HG02884 (cell line): ENCODE measurements around the gene HLF.

Experiments used
- ATAC-seq: cut with Tn5 transposase; IDR thresholded peaks from one replicate; pipeline ENCODE4 v1.9.1; 2021; ENCODE audit warnings: mild to moderate bottlenecking, moderate library complexity; ENCODE audit not compliant: unreplicated experiment

The HLF gene

GRCh38 chr17:55347341-55347740, 82.6 kb downstream of the HLF start:
- ATAC-seq = no peak

- no peak for ATAC-seq
These were observed 84.1 kb downstream of the HLF start for GRCh38 chr17:55348749-55349354.

- ATAC-seq = no peak
These were observed 86.1 kb downstream of the HLF start for GRCh38 chr17:55350825-55351205.

GRCh38 chr17:55351226-55351625, 86.5 kb downstream of the HLF start:
- no peak for ATAC-seq

- ATAC-seq = no peak
These were observed 89.2 kb downstream of the HLF start for GRCh38 chr17:55354010-55354409.

- no peak for ATAC-seq
These were observed 90.2 kb downstream of the HLF start for GRCh38 chr17:55354941-55355340.

GRCh38 chr17:55356434-55357328, 91.9 kb downstream of the HLF start:
- ATAC-seq = peak; percentile 95

- no peak for ATAC-seq
These were observed 96.2 kb downstream of the HLF start for GRCh38 chr17:55360971-55361370.

- no peak for ATAC-seq
These were observed 98.3 kb downstream of the HLF start for GRCh38 chr17:55363033-55363432.

- no peak for ATAC-seq
These were observed 101.3 kb downstream of the HLF start for GRCh38 chr17:55366020-55366481.

GRCh38 chr17:55368706-55369105, 103.9 kb downstream of the HLF start:
- ATAC-seq = no peak
